ENCODE measurements around the gene CER1.

Gene CER1

GRCh38 chr9:14705079-14705478 lies 17.5 kb downstream of the CER1 start:
- no peak overlapping the region for H2AFZ ChIP-seq (ENCODE audit: low read depth, low read length, severe bottlenecking)

DNA sequence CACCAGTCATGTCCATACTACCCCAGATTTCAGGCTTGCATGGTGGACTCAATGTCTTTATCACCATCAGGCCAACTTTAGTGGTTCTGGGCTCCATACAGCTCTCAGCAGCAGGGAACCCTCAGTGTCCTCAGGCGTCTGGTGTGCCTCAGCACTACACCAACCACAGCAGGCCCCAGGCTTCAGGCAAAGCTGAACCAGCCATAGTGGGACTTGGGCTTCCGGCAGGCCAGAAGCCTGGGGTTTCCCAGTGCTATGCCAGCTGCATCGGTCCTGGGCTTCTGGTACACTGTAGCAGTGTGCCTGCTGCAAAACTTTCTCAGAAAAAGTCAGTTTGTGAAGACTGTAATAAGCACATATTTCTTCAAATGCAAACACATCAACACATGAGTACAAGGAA lies 18.3 kb downstream of the CER1 start:
- no peak for TF ChIP-seq EZH2phosphoT487 (conservative IDR thresholded peaks at IDR 0.05; ENCODE audit: low read length)
- TF ChIP-seq, protein P1, sequence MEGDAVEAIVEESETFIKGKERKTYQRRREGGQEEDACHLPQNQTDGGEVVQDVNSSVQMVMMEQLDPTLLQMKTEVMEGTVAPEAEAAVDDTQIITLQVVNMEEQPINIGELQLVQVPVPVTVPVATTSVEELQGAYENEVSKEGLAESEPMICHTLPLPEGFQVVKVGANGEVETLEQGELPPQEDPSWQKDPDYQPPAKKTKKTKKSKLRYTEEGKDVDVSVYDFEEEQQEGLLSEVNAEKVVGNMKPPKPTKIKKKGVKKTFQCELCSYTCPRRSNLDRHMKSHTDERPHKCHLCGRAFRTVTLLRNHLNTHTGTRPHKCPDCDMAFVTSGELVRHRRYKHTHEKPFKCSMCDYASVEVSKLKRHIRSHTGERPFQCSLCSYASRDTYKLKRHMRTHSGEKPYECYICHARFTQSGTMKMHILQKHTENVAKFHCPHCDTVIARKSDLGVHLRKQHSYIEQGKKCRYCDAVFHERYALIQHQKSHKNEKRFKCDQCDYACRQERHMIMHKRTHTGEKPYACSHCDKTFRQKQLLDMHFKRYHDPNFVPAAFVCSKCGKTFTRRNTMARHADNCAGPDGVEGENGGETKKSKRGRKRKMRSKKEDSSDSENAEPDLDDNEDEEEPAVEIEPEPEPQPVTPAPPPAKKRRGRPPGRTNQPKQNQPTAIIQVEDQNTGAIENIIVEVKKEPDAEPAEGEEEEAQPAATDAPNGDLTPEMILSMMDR (IDR thresholded peaks at IDR 0.05; ENCODE audit: insufficient read depth, low read length, poor library complexity, severe bottlenecking), result no peak
- H3K27ac ChIP-seq (ENCODE audit: low read depth, low read length), result no peak overlapping the region
- no peaks in the 10 kb centered on the region for H3K36me3 ChIP-seq (ENCODE audit: low read length)
- H3K9me2 ChIP-seq (replicated peaks; ENCODE audit: insufficient read depth, low read length), result no peaks in the 10 kb centered on the region
- no peaks in the 10 kb centered on the region for H3F3A ChIP-seq (ENCODE audit: insufficient read depth)
- no peaks in the 10 kb centered on the region for H4K20me1 ChIP-seq (ENCODE audit: low read depth, low read length)
- peaks cover 3% of the 10 kb centered on the region; the same call in 1 of the 2 replicates for H3K9me3 ChIP-seq (ENCODE audit: insufficient read depth, low read length)
- no peaks in the 10 kb centered on the region for H3K79me2 ChIP-seq (ENCODE audit: insufficient read depth, low read length)
- H3K4me2 ChIP-seq (ENCODE audit: low read depth, low read length, poor library complexity, severe bottlenecking), result no peak overlapping the region
- H3K9ac ChIP-seq (ENCODE audit: low read length), result no peak overlapping the region
- H2AFZ ChIP-seq (ENCODE audit: low read depth, low read length, severe bottlenecking), result no peak overlapping the region
- H3K4me3 ChIP-seq (ENCODE audit: insufficient read depth, low read length, poor library complexity, severe bottlenecking), result no peak overlapping the region
- H3K27me3 ChIP-seq (ENCODE audit: low read length), result 0 out of 2 replicates have a peak, but pooled peaks cover 5% of the 10 kb centered on the region

More at GRCh38 chr9:14705079-14705478, 17.5 kb downstream of the CER1 start:
- no peaks in the 10 kb centered on the region for H3K36me3 ChIP-seq (ENCODE audit: low read length)
- TF ChIP-seq, protein P1 (IDR thresholded peaks at IDR 0.05; ENCODE audit: insufficient read depth, low read length, poor library complexity, severe bottlenecking), result no peak
- TF ChIP-seq EZH2phosphoT487 (conservative IDR thresholded peaks at IDR 0.05; ENCODE audit: low read length), result no peak
- no peaks in the 10 kb centered on the region for H3K79me2 ChIP-seq (ENCODE audit: insufficient read depth, low read length)
- H3K9ac ChIP-seq (ENCODE audit: low read length), result no peak overlapping the region
- H3K27ac ChIP-seq (ENCODE audit: low read depth, low read length), result no peak overlapping the region
- H3K9me2 ChIP-seq (replicated peaks; ENCODE audit: insufficient read depth, low read length), result no peaks in the 10 kb centered on the region
- H3K4me2 ChIP-seq (ENCODE audit: low read depth, low read length, poor library complexity, severe bottlenecking), result no peak overlapping the region
- no peaks in the 10 kb centered on the region for H4K20me1 ChIP-seq (ENCODE audit: low read depth, low read length)
- 0 out of 2 replicates have a peak, but pooled peaks cover 5% of the 10 kb centered on the region for H3K27me3 ChIP-seq (ENCODE audit: low read length)
- no peak overlapping the region for H3K4me3 ChIP-seq (ENCODE audit: insufficient read depth, low read length, poor library complexity, severe bottlenecking)
- H3F3A ChIP-seq (ENCODE audit: insufficient read depth), result no peaks in the 10 kb centered on the region
- H3K9me3 ChIP-seq (ENCODE audit: insufficient read depth, low read length), result peaks cover 3% of the 10 kb centered on the region; the same call in 1 of the 2 replicates

DNA sequence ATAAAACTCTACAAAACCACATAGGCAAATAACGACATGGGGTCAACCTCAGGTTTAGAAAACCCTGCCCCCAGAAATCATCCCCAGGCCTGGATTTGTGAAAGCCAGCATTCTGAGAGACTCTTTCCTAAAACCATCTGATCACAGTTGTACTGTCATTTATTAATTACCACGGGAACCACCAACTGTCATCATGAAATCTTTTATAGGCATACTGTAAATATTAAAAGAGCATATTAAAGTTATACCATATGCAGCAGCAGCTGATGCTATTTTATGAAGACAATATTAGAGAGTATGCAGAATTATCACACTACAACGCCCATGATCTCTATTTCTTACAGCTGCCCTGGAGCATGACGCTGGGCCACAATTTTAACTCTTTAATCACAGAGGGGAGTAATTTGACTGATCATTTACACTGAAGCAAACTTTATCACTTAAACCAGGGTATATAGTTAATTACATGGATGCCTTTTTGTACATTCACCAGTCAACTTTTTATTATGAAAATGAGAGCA lies 20.3 kb downstream of the CER1 start:
- H3K4me2 ChIP-seq (ENCODE audit: low read depth, low read length, poor library complexity, severe bottlenecking), result no peak overlapping the region
- no peak overlapping the region for H3K9ac ChIP-seq (ENCODE audit: low read length)
- no peaks in the 10 kb centered on the region for H3F3A ChIP-seq (ENCODE audit: insufficient read depth)
- H3K27ac ChIP-seq (ENCODE audit: low read depth, low read length), result no peak overlapping the region
- peaks cover 3% of the 10 kb centered on the region; the same call in 1 of the 2 replicates for H3K9me3 ChIP-seq (ENCODE audit: insufficient read depth, low read length)
- H3K36me3 ChIP-seq (ENCODE audit: low read length), result no peaks in the 10 kb centered on the region
- no peak overlapping the region for H2AFZ ChIP-seq (ENCODE audit: low read depth, low read length, severe bottlenecking)
- H3K27me3 ChIP-seq (ENCODE audit: low read length), result 0 out of 2 replicates have a peak, but pooled peaks cover 3% of the 10 kb centered on the region
- H3K79me2 ChIP-seq (ENCODE audit: insufficient read depth, low read length), result no peaks in the 10 kb centered on the region
- H3K9me2 ChIP-seq (replicated peaks; ENCODE audit: insufficient read depth, low read length), result no peaks in the 10 kb centered on the region
- no peak overlapping the region for H3K4me3 ChIP-seq (ENCODE audit: insufficient read depth, low read length, poor library complexity, severe bottlenecking)
- TF ChIP-seq EZH2phosphoT487 (conservative IDR thresholded peaks at IDR 0.05; ENCODE audit: low read length), result no peak
- TF ChIP-seq, protein P1 (IDR thresholded peaks at IDR 0.05; ENCODE audit: insufficient read depth, low read length, poor library complexity, severe bottlenecking), result no peak
- no peaks in the 10 kb centered on the region for H4K20me1 ChIP-seq (ENCODE audit: low read depth, low read length)
